Measurements from ENCODE around the gene ADGRE1.

DNA sequence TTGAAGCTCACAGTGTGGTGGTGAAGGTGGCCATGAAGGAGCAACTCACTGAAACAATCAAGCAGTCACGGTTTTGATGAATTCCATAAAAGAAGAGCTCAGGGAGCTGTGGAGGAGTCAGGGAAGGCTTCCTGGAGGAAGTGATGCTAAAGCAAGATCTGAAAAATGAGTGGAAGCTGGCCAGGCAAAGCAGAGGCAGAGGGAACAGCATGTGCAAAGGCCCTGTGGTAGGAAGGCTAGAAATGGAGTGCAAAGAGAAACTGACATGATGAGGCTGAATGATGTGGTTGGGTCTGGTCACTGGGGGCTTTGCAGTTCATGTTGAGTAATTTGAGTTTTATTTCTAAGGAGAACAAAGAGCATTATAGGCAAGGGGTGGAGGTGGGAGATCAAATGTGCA lies 6.9 kb downstream of the ADGRE1 start:
- TF ChIP-seq, protein P1, sequence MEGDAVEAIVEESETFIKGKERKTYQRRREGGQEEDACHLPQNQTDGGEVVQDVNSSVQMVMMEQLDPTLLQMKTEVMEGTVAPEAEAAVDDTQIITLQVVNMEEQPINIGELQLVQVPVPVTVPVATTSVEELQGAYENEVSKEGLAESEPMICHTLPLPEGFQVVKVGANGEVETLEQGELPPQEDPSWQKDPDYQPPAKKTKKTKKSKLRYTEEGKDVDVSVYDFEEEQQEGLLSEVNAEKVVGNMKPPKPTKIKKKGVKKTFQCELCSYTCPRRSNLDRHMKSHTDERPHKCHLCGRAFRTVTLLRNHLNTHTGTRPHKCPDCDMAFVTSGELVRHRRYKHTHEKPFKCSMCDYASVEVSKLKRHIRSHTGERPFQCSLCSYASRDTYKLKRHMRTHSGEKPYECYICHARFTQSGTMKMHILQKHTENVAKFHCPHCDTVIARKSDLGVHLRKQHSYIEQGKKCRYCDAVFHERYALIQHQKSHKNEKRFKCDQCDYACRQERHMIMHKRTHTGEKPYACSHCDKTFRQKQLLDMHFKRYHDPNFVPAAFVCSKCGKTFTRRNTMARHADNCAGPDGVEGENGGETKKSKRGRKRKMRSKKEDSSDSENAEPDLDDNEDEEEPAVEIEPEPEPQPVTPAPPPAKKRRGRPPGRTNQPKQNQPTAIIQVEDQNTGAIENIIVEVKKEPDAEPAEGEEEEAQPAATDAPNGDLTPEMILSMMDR (IDR thresholded peaks at IDR 0.05): no peak
- no peak for TF ChIP-seq POLR2A (IDR thresholded peaks at IDR 0.05)
- no peak for TF ChIP-seq POLR2AphosphoS5 (IDR thresholded peaks at IDR 0.05)

All from sigmoid colon (tissue), 4 donors.